ENCODE data around the gene BTBD1. TPM values are rescaled to one million over a fixed set of nuclear protein-coding genes. Genes with fewer than 3 reads are reported as not detected.

The BTBD1 gene
- 53.2 and 55.5 TPM in 2 replicates for total RNA-seq
- long read RNA-seq, transcript BTBD1-201 (8 exons, 3,297 nt), result major isoform, 5 of 16 reads
- long read RNA-seq, partial matches to known transcripts, result 10 of 16 reads
- long read RNA-seq, other reads (novel, unspliced or antisense), result 1 of 16 reads

DNA sequence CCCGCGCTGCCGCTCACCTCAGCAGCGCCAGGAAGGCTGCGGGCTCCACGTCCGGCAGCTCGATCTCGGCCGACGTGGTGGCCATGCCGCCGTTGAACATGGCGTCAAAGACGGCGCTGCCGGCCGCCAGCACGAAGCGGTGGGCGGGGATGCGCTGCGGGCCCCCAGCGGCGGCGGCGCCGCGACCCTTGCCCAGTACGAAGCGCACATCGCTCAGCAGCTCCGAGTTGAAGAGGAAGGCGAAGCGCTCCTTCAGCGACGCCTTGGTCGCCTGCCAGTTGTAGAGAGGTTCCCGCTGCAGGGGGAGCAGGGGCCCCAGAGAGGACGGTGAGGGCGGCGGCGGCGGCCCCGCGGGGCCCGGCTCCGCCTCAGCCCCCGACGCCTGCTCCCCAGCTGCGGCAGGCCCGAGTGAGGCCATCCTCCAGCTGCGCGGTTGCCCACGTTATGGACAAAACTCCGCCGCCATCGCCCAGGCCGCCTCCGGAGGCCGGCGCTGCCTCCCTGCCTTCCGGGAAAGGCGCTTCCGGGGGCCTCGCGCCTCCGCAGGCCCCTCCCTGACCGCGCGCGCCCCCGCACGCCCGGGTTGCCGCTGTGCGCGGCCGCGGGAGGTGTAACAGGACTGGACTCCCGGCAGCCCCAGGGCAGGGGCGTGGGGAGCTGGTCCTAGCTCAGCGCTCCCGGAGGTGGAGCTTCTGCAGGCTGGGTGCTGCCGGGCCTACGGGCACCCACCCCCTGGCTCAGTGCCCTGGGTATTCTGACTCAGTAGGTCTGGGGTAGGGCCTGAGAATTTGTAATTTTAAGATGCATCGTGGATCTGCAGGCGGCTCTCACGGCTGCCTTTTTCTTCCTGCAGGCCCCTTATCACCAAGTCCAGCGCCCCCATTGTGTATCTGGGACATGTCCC lies at the start of gene BTBD1:
Gene BTBD1, minus strand, starts transcription at position 519 of the 904 bp plus-strand sequence. Its CDS starts 101 bp downstream, at position 418.
- TF ChIP-seq, protein P1, sequence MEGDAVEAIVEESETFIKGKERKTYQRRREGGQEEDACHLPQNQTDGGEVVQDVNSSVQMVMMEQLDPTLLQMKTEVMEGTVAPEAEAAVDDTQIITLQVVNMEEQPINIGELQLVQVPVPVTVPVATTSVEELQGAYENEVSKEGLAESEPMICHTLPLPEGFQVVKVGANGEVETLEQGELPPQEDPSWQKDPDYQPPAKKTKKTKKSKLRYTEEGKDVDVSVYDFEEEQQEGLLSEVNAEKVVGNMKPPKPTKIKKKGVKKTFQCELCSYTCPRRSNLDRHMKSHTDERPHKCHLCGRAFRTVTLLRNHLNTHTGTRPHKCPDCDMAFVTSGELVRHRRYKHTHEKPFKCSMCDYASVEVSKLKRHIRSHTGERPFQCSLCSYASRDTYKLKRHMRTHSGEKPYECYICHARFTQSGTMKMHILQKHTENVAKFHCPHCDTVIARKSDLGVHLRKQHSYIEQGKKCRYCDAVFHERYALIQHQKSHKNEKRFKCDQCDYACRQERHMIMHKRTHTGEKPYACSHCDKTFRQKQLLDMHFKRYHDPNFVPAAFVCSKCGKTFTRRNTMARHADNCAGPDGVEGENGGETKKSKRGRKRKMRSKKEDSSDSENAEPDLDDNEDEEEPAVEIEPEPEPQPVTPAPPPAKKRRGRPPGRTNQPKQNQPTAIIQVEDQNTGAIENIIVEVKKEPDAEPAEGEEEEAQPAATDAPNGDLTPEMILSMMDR (IDR thresholded peaks at IDR 0.05), result no peak
- peak within 1 kb of the TSS; percentile 76 for H3K27ac Mint-ChIP-seq (ENCODE audit: unreplicated experiment)
- H3K36me3 Mint-ChIP-seq (ENCODE audit: unreplicated experiment), result no peaks in the 10 kb centered on the region
- DNase-seq (ENCODE audit: extremely low spot score, unreplicated experiment), result peak; percentile 96
- H3K4me3 Mint-ChIP-seq (ENCODE audit: unreplicated experiment), result peak within 1 kb of the TSS; percentile 84
- peaks cover 3% of the 10 kb centered on the region for H3K4me1 Mint-ChIP-seq (ENCODE audit: unreplicated experiment)
- no peaks in the 10 kb centered on the region for H3K9me3 Mint-ChIP-seq (ENCODE audit: unreplicated experiment)
- H3K27me3 Mint-ChIP-seq (ENCODE audit: unreplicated experiment), result no peaks in the 10 kb centered on the region

DNA sequence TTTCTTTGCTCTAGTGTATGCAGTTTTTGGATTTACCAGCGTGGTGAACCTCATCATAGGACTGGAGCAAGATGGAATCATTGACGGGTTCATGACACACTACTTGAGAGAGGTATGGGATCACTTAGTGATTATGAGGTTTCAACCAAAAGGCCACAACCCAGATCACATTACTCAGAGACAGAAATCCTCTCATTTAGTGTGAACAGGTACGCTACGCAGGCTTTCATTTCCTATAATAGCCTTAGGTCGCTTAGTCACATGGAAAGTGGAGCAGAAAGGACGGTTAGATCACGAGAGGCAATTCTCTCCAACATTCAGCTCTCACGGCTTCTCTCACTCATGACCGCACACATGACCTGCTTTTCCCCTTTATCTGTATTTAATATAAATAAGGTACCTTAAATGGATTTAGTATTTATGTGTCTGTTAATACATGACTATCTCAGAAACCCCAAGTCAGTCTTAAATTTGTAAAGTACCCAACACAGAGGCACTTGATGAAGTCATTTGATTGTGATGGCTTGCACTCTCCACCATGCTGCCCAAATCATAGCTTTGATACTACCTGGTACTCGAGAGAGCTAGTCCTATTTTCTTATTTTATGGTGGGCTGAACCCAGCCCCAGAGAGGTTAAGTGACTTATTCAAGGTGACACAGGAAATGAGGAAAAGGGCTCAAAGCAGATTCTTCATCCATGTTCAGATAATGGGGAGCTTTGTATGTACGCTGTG lies 48.9 kb upstream of the BTBD1 start:
- peaks cover 12% of the 10 kb centered on the region for H3K36me3 Mint-ChIP-seq (ENCODE audit: unreplicated experiment)
- peaks cover 25% of the 10 kb centered on the region for H3K4me1 Mint-ChIP-seq (ENCODE audit: unreplicated experiment)
- H3K27me3 Mint-ChIP-seq (ENCODE audit: unreplicated experiment), result no peaks in the 10 kb centered on the region
- no peak for DNase-seq (ENCODE audit: extremely low spot score, unreplicated experiment)
- H3K4me3 Mint-ChIP-seq (ENCODE audit: unreplicated experiment), result no peak overlapping the region
- H3K27ac Mint-ChIP-seq (ENCODE audit: unreplicated experiment), result no peak overlapping the region
- TF ChIP-seq, protein P1 (IDR thresholded peaks at IDR 0.05), result no peak
- H3K9me3 Mint-ChIP-seq (ENCODE audit: unreplicated experiment), result no peaks in the 10 kb centered on the region

DNA sequence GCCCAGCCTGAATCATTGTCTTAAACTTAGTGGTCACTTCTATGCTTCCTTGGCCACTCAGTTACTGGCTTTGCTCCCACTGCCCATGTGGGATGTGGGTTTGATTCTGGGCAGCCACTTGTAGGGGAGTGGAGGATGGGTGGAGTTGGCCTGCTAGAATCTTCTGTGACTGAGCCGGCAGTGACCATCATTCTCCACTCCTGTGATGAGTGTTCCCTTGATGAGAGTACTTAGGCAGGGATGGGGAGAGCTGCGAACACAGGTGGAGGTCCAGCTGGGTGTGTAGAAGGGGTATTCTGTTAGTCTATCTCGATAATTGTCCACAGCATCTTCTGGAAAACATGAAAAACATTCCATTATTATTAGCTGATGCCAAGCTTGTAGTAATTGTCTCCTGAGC lies 48.4 kb upstream of the BTBD1 start:
- no peak for DNase-seq (ENCODE audit: extremely low spot score, unreplicated experiment)
- TF ChIP-seq, protein P1 (IDR thresholded peaks at IDR 0.05), result no peak
- peaks cover 12% of the 10 kb centered on the region for H3K36me3 Mint-ChIP-seq (ENCODE audit: unreplicated experiment)

DNA sequence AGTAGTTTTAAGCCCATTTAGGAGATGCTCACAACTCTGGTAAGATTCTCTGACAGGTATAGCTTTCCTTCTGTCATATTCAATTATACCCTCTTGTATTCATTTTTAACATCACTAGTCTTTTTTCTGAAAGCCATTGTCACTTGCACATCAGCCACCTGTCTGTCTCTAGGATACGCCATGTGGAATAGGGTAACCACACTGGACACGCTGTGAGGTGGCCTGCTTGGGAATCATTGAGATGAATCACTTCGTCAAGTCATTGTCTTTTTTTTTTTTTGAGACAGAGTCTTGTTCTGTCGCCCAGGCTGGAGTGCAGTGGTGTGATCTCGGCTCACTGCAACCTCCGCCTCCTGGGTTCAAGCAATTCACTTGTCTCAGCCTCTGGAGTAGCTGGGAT lies 47.8 kb upstream of the BTBD1 start:
- Mint-ChIP-seq H3K4me3 (ENCODE audit: unreplicated experiment) (no peak overlapping the region), H3K4me1 (ENCODE audit: unreplicated experiment) (peaks cover 32% of the 10 kb centered on the region), H3K36me3 (ENCODE audit: unreplicated experiment) (peaks cover 12% of the 10 kb centered on the region), H3K9me3 (ENCODE audit: unreplicated experiment) (no peaks in the 10 kb centered on the region), H3K27ac (ENCODE audit: unreplicated experiment) (no peak overlapping the region), H3K27me3 (ENCODE audit: unreplicated experiment) (no peaks in the 10 kb centered on the region)
- no peak for DNase-seq (ENCODE audit: extremely low spot score, unreplicated experiment)
- TF ChIP-seq, protein P1 (IDR thresholded peaks at IDR 0.05), result no peak

More for the DNA sequence above, 48.4 kb upstream of the BTBD1 start:
- H3K4me3 Mint-ChIP-seq (ENCODE audit: unreplicated experiment), result no peak overlapping the region
- no peaks in the 10 kb centered on the region for H3K9me3 Mint-ChIP-seq (ENCODE audit: unreplicated experiment)
- H3K27ac Mint-ChIP-seq (ENCODE audit: unreplicated experiment), result no peak overlapping the region
- H3K4me1 Mint-ChIP-seq (ENCODE audit: unreplicated experiment), result peaks cover 28% of the 10 kb centered on the region
- H3K27me3 Mint-ChIP-seq (ENCODE audit: unreplicated experiment), result no peaks in the 10 kb centered on the region
